Trophoblast cell (in vitro differentiated cells and primary cell): ENCODE measurements around the gene PITHD1.

ENCODE experiments used
- DNase-seq, 2 donors: peaks; one replicate each; pipeline ENCODE4 v3.0.0-alpha.2; 2016
- H2AFZ ChIP-seq: 2 replicates; pipeline ENCODE4 v1.6.1; 2013; ENCODE audit warnings: low read length, moderate library complexity, mild to moderate bottlenecking; ENCODE audit not compliant: insufficient read depth, poor library complexity
- H2AK5ac ChIP-seq: 2 replicates; pipeline ENCODE4 v1.6.1; 2013; ENCODE audit warnings: mild to moderate bottlenecking, low read length
- H2BK120ac ChIP-seq: 2 replicates; pipeline ENCODE4 v1.6.1; 2013; ENCODE audit warnings: low read length, mild to moderate bottlenecking, moderate library complexity; ENCODE audit not compliant: insufficient read depth, poor library complexity
- H2BK12ac ChIP-seq: 2 replicates; pipeline ENCODE4 v1.6.1; 2013; ENCODE audit warnings: mild to moderate bottlenecking, low read length, moderate library complexity
- H2BK5ac ChIP-seq: 2 replicates; pipeline ENCODE4 v1.6.1; 2013; ENCODE audit warnings: low read length, low read depth, moderate library complexity, mild to moderate bottlenecking; ENCODE audit not compliant: poor library complexity
- H3K14ac ChIP-seq: 2 replicates; pipeline ENCODE4 v1.6.1; 2013; ENCODE audit warnings: mild to moderate bottlenecking, low read length
- H3K18ac ChIP-seq: 2 replicates; pipeline ENCODE4 v1.6.1; 2013; ENCODE audit warnings: mild to moderate bottlenecking, low read length
- H3K23ac ChIP-seq: 2 replicates; pipeline ENCODE4 v1.6.1; 2013; ENCODE audit warnings: low read length
- H3K27ac ChIP-seq: 2 replicates; pipeline ENCODE4 v1.5.1; 2013; ENCODE audit warnings: low read depth, mild to moderate bottlenecking, inconsistent platforms, low read length, moderate library complexity
- H3K27me3 ChIP-seq: 2 replicates; pipeline ENCODE4 v1.6.1; 2013; ENCODE audit warnings: inconsistent platforms, mild to moderate bottlenecking, low read length, moderate library complexity; ENCODE audit not compliant: insufficient read depth
- H3K36me3 ChIP-seq, 2 experiments: 1 replicate in 1 of 2; 2 replicates in 1 of 2; pipeline ENCODE4 v1.6.1; 2013; ENCODE audit warnings: low read length in 2 of 2, mild to moderate bottlenecking in 2 of 2, moderate library complexity in 1 of 2; ENCODE audit not compliant: insufficient read depth in 2 of 2, control insufficient read depth in 1 of 2
- H3K4ac ChIP-seq: 2 replicates; pipeline ENCODE4 v1.6.1; 2013; ENCODE audit warnings: low read depth, mild to moderate bottlenecking, low read length, moderate library complexity
- H3K4me1 ChIP-seq, 2 experiments: 1 replicate in 1 of 2; 2 replicates in 1 of 2; pipeline ENCODE4 v1.6.1; 2013; ENCODE audit warnings: low read length in 2 of 2, mild to moderate bottlenecking in 2 of 2, moderate library complexity in 1 of 2; ENCODE audit not compliant: insufficient read depth in 2 of 2, control insufficient read depth in 1 of 2
- H3K4me2 ChIP-seq: 2 replicates; pipeline ENCODE4 v1.6.1; 2013; ENCODE audit warnings: inconsistent platforms, mild to moderate bottlenecking, low read length, moderate library complexity
- H3K4me3 ChIP-seq: 2 replicates; pipeline ENCODE4 v1.5.1; 2013; ENCODE audit warnings: mild to moderate bottlenecking, low read depth, low read length, inconsistent platforms
- H3K79me1 ChIP-seq: one replicate; pipeline ENCODE4 v1.6.1; 2013; ENCODE audit warnings: low read length
- H3K79me2 ChIP-seq: 2 replicates; pipeline ENCODE4 v1.6.1; 2013; ENCODE audit warnings: low read length, mild to moderate bottlenecking; ENCODE audit not compliant: control insufficient read depth, insufficient read depth, poor library complexity
- H3K9ac ChIP-seq: 2 replicates; pipeline ENCODE4 v1.6.1; 2013; ENCODE audit warnings: mild to moderate bottlenecking, low read length
- H3K9me3 ChIP-seq: 2 replicates; pipeline ENCODE4 v1.6.1; 2013; ENCODE audit warnings: low read depth, mild to moderate bottlenecking, control low read depth, inconsistent platforms, low read length; ENCODE audit not compliant: insufficient read depth
- H4K12ac ChIP-seq: 2 replicates; pipeline ENCODE4 v1.6.1; 2013; ENCODE audit warnings: low read depth, mild to moderate bottlenecking, low read length, moderate library complexity
- H4K8ac ChIP-seq: 2 replicates; pipeline ENCODE4 v1.6.1; 2013; ENCODE audit warnings: low read depth, mild to moderate bottlenecking, low read length, moderate library complexity
- H4K91ac ChIP-seq: one replicate; pipeline ENCODE4 v1.6.1; 2013; ENCODE audit warnings: low read depth, mild to moderate bottlenecking, low read length, moderate library complexity
- WGBS: extraction: QIAGEN DNeasy Blood & Tissue Kit; methylation state at CpG from one replicate; pipeline ENCODE4 v1.1.7; 2013; ENCODE audit warnings: missing lambda C conversion rate; ENCODE audit not compliant: insufficient read length, insufficient coverage; ENCODE audit errors: extremely low coverage; 5-methylcytosine and 5-hydroxymethylcytosine counted together

Gene PITHD1

GRCh38 chr1:23817633-23818032 is 39.4 kb downstream of the PITHD1 start:
- no peaks in the 10 kb centered on the region for H3K4me1 ChIP-seq
- H4K12ac ChIP-seq: no peak overlapping the region
- whole genome bisulfite sequencing: no CpG with 5 or more reads among the region's 3 CpGs
- H3K9me3 ChIP-seq: no peaks in the 10 kb centered on the region
- no peak overlapping the region for H3K9ac ChIP-seq
- no peaks in the 10 kb centered on the region for H3K79me1 ChIP-seq
- H3K4ac ChIP-seq: no peak overlapping the region
- peaks cover 12% of the 10 kb centered on the region in 2 experiments for H3K36me3 ChIP-seq
- H2AK5ac ChIP-seq: no peak overlapping the region
- H4K8ac ChIP-seq: no peak overlapping the region
- H4K91ac ChIP-seq: no peak overlapping the region
- H2AFZ ChIP-seq: no peak overlapping the region
- no peaks in the 10 kb centered on the region for H3K79me2 ChIP-seq
- no peak overlapping the region for H2BK5ac ChIP-seq
- H3K23ac ChIP-seq: no peak overlapping the region
- no peak overlapping the region for H2BK12ac ChIP-seq
- no peak overlapping the region for H3K4me2 ChIP-seq
- H3K27me3 ChIP-seq: no peaks in the 10 kb centered on the region
- no peak overlapping the region for H3K27ac ChIP-seq
- H3K4me3 ChIP-seq: no peak overlapping the region
- no peak overlapping the region for H2BK120ac ChIP-seq
- no peak overlapping the region for H3K14ac ChIP-seq
- no peak overlapping the region for H3K18ac ChIP-seq
- DNase-seq: no peak

GRCh38 chr1:23823767-23824166 is 45.5 kb downstream of the PITHD1 start:
- Histone ChIP-seq H4K12ac (no peak overlapping the region), H4K91ac (no peak overlapping the region), H3K9ac (no peak overlapping the region), H2AFZ (no peak overlapping the region), H4K8ac (no peak overlapping the region), H3K18ac (no peak overlapping the region), H3K4ac (no peak overlapping the region), H3K9me3 (no peaks in the 10 kb centered on the region), H3K79me1 (peaks cover 4% of the 10 kb centered on the region), H3K79me2 (peaks cover 3% of the 10 kb centered on the region), H3K27me3 (no peaks in the 10 kb centered on the region), H3K27ac (no peak overlapping the region), H2AK5ac (no peak overlapping the region), H3K4me1 (no peaks in the 10 kb centered on the region), H3K4me3 (no peak overlapping the region), H2BK5ac (no peak overlapping the region), H2BK12ac (no peak overlapping the region), H3K23ac (no peak overlapping the region), H3K4me2 (no peak overlapping the region), H3K14ac (no peak overlapping the region), H3K36me3 (no peaks in the 10 kb centered on the region), H2BK120ac (no peak overlapping the region)
- no CpG with 5 or more reads among the region's 7 CpGs for WGBS
- no peak for DNase-seq

GRCh38 chr1:23824711-23825075 is 46.5 kb downstream of the PITHD1 start:
- Histone ChIP-seq H3K18ac (peak overlapping the region; percentile 91), H3K4ac (peak overlapping the region; percentile 71), H3K36me3 (no peaks in the 10 kb centered on the region), H3K9ac (peak overlapping the region; percentile 100), H2BK12ac (no peak overlapping the region), H2BK120ac (no peak overlapping the region), H3K4me3 (peak overlapping the region; percentile 98), H3K79me1 (peaks cover 4% of the 10 kb centered on the region), H3K27ac (peak overlapping the region; percentile 77), H3K79me2 (peaks cover 3% of the 10 kb centered on the region), H3K27me3 (no peaks in the 10 kb centered on the region), H4K12ac (peak overlapping the region; percentile 88), H4K91ac (peak overlapping the region; percentile 93), H3K4me2 (peak overlapping the region; percentile 85), H4K8ac (peak overlapping the region; percentile 95), H2BK5ac (peak overlapping the region; percentile 64), H3K4me1 (no peaks in the 10 kb centered on the region), H3K23ac (no peak overlapping the region), H3K9me3 (no peaks in the 10 kb centered on the region), H2AFZ (peak overlapping the region; percentile 68), H2AK5ac (no peak overlapping the region), H3K14ac (peak overlapping the region; percentile 94)
- WGBS: no CpG with 5 or more reads among the region's 8 CpGs
- DNase-seq: no peak

GRCh38 chr1:23825076-23825761 is 47.0 kb downstream of the PITHD1 start, which contains the start of gene HMGCL:
Gene HMGCL, minus strand, starts transcription at chr1:23825429. Its CDS starts 14 bp downstream, at chr1:23825415.
- Histone ChIP-seq H3K18ac (peak within 1 kb of the TSS; percentile 91), H2AK5ac (peak within 1 kb of the TSS; percentile 42), H4K8ac (peak within 1 kb of the TSS; percentile 95), H3K27me3 (no peaks in the 10 kb centered on the region), H3K9ac (peak within 1 kb of the TSS; percentile 100), H3K36me3 (no peaks in the 10 kb centered on the region), H3K4me2 (peak within 1 kb of the TSS; percentile 85), H3K4ac (peak within 1 kb of the TSS; percentile 71), H3K14ac (peak within 1 kb of the TSS; percentile 94), H2AFZ (peak within 1 kb of the TSS; percentile 68), H3K79me2 (peaks cover 3% of the 10 kb centered on the region), H3K4me1 (no peaks in the 10 kb centered on the region), H3K23ac (peak within 1 kb of the TSS; percentile 91), H2BK5ac (peak within 1 kb of the TSS; percentile 64), H3K79me1 (peaks cover 4% of the 10 kb centered on the region), H2BK120ac (peak within 1 kb of the TSS; percentile 79), H4K91ac (peak within 1 kb of the TSS; percentile 93), H3K4me3 (peak within 1 kb of the TSS; percentile 98), H3K9me3 (no peaks in the 10 kb centered on the region), H4K12ac (peak within 1 kb of the TSS; percentile 88), H3K27ac (peak within 1 kb of the TSS; percentile 77), H2BK12ac (no peak within 1 kb of the TSS)
- DNase-seq: peak; percentile 91 to 93
- no CpG with 5 or more reads among the region's 42 CpGs for WGBS
